K562 (cell line): ENCODE data around the gene YOD1. TPM values are rescaled to one million over a fixed set of nuclear protein-coding genes. Genes with fewer than 3 reads are reported as not detected.

ENCODE experiments used
- ATAC-seq: fragments of 200-7000 bp; cut with Tn5 transposase; 3 replicates; pipeline ENCODE4 v1.9.1; 2020; ENCODE audit warnings: moderate library complexity
- BruUV-seq: library from RNA; stranded (reverse); fragments of 400-500 nt; replicated peaks from 2 replicates; lab custom pipeline; 2021; lab: Mats Ljungman, UMichigan
- CTCF ChIA-PET: fragments of 300-600 bp; formaldehyde crosslinking; extraction: SDS; loops from one replicate; lab custom pipeline; 2021; ENCODE audit warnings: low intra/inter-chr PET ratio; lab: Yijun Ruan, JAX
- POLR2A ChIA-PET: fragments of 300-600, 350-650 bp; sonication (Branson Sonifier 250); formaldehyde crosslinking; extraction: SDS; loops from one replicate; lab custom pipeline; 2021; ENCODE audit warnings: antibody characterized with exemption, inconsistent platforms; lab: Yijun Ruan, JAX
- DNase-seq, 4 experiments: peaks; one replicate each; pipeline versions ENCODE4 v3.0.0 to v3.0.0-alpha.2; 2011 to 2018; ENCODE audit warnings: low spot score in 3 of 4, mixed read lengths in 3 of 4; ENCODE audit errors: extremely low read depth in 1 of 4
- FAIRE-seq: peaks from 2 replicates; lab custom pipeline; 2011; peaks lifted over from hg19 to GRCh38; lab: Jason Lieb, UNC
- H2AFZ ChIP-seq: 2 replicates; pipeline ENCODE4 v1.6.0; 2011; ENCODE audit warnings: low read depth, low read length, control low read depth, inconsistent platforms
- H3K27ac ChIP-seq: fragments of 200-600 bp; 3 replicates; pipeline ENCODE4 v1.8.0; 2011; ENCODE audit warnings: low read depth, mild to moderate bottlenecking, control low read depth, inconsistent platforms, low read length, moderate library complexity, mixed read lengths; ENCODE audit errors: extremely low read depth
- H3K27me3 ChIP-seq, 2 experiments: fragments of 300-600 bp in 1 of 2; 2 replicates in 1 of 2; 3 replicates in 1 of 2; pipeline versions ENCODE4 v1.6.0 to v1.8.0; 2011; ENCODE audit warnings: inconsistent platforms in 2 of 2, low read length in 2 of 2, mild to moderate bottlenecking in 1 of 2, mixed read lengths in 1 of 2, moderate library complexity in 1 of 2; ENCODE audit not compliant: control insufficient read depth in 2 of 2, insufficient read depth in 2 of 2
- H3K36me3 ChIP-seq: fragments of 300-600 bp; 3 replicates; pipeline ENCODE4 v1.8.0; 2011; ENCODE audit warnings: mild to moderate bottlenecking, low read length, inconsistent platforms; ENCODE audit not compliant: control insufficient read depth, insufficient read depth
- H3K4me1 ChIP-seq, 2 experiments: fragments of 200-600 bp in 1 of 2; replicated peaks in 1 of 2; 2 replicates in 1 of 2; 3 replicates in 1 of 2; pipeline versions ENCODE4 v1.5.1 to v1.8.0; 2011; ENCODE audit warnings: inconsistent platforms in 2 of 2, low read length in 2 of 2, mild to moderate bottlenecking in 1 of 2, mixed read lengths in 1 of 2, moderate library complexity in 1 of 2; ENCODE audit not compliant: control insufficient read depth in 2 of 2, insufficient read depth in 2 of 2
- H3K4me2 ChIP-seq: 2 replicates; pipeline ENCODE4 v1.6.1; 2011; ENCODE audit warnings: low read length, control low read depth, inconsistent platforms, mixed read lengths; ENCODE audit not compliant: insufficient read depth
- H3K4me3 ChIP-seq: fragments of 200-600 bp; sonication (generic), shearing (Covaris generic); 2 replicates; pipeline ENCODE4 v1.5.1; 2016; ENCODE audit warnings: control low read depth, inconsistent platforms
- H3K79me2 ChIP-seq: fragments of 200-600 bp; 3 replicates; pipeline ENCODE4 v1.8.0; 2011; ENCODE audit warnings: low read length, inconsistent platforms; ENCODE audit not compliant: control insufficient read depth, insufficient read depth
- H3K9ac ChIP-seq, 2 experiments: 2 replicates each; pipeline versions ENCODE4 v1.6.0 to v1.6.1; 2011; ENCODE audit warnings: low read depth in 2 of 2, low read length in 2 of 2, control low read depth in 1 of 2, inconsistent platforms in 1 of 2, mild to moderate bottlenecking in 1 of 2, mixed read lengths in 1 of 2; ENCODE audit not compliant: insufficient read depth in 1 of 2
- H3K9me1 ChIP-seq: one replicate; pipeline ENCODE4 v1.6.0; 2011; ENCODE audit warnings: inconsistent platforms, mild to moderate bottlenecking, low read length, moderate library complexity; ENCODE audit not compliant: control insufficient read depth, insufficient read depth
- H3K9me3 ChIP-seq: replicated peaks from 2 replicates; pipeline ENCODE4 v1.5.1; 2011; ENCODE audit warnings: low read depth, low read length, inconsistent platforms; ENCODE audit not compliant: control insufficient read depth, insufficient read depth
- H4K20me1 ChIP-seq: replicated peaks from 2 replicates; pipeline ENCODE4 v1.6.1; 2011; ENCODE audit warnings: low read length, inconsistent platforms, mixed read lengths; ENCODE audit not compliant: control insufficient read depth, insufficient read depth
- BRCA1 ChIP-seq, 2 experiments: fragments of 450-650 bp in 1 of 2; sonication (generic) in 1 of 2; formaldehyde crosslinking in 1 of 2; IDR thresholded peaks; 2 replicates each; pipeline versions ENCODE4 v1.5.0 to v1.6.1; 2017 to 2020; ENCODE audit warnings: mild to moderate bottlenecking in 1 of 2, missing genetic modification reagents in 1 of 2
- EGR1 ChIP-seq: fragments of 450-650 bp; conservative IDR thresholded peaks from 2 replicates; pipeline ENCODE4 v1.6.1; 2017; ENCODE audit warnings: mild to moderate bottlenecking
- MAZ ChIP-seq, 2 experiments: fragments of 450-650 bp in 1 of 2; sonication (generic) in 1 of 2; formaldehyde crosslinking; IDR thresholded peaks in 1 of 2; conservative IDR thresholded peaks in 1 of 2; 2 replicates each; pipeline versions ENCODE4 v1.4.0 to v1.5.0; 2020; ENCODE audit warnings: mild to moderate bottlenecking in 1 of 2, missing genetic modification reagents in 1 of 2
- ZKSCAN3 ChIP-seq: fragments of 250-450 bp; sonication (Bioruptor Pico); IDR thresholded peaks from 2 replicates; pipeline ENCODE4 v1.4.0; 2020
- ZNF146 ChIP-seq: IDR thresholded peaks from one replicate; pipeline ENCODE4 v1.6.1; 2018; ENCODE audit warnings: missing compliant biosample characterization; ENCODE audit not compliant: unreplicated experiment
- ZNF445 ChIP-seq: fragments of 250-450 bp; sonication (Bioruptor Pico); IDR thresholded peaks from 2 replicates; pipeline ENCODE4 v1.4.0; 2020; ENCODE audit warnings: low read depth, mild to moderate bottlenecking, moderate library complexity
- WGBS: fragments of 100-300 bp; shearing (Covaris generic); methylation state at CpG from one replicate; pipeline ENCODE4 v1.1.6; 2016; ENCODE audit warnings: low coverage, mixed read lengths; ENCODE audit not compliant: insufficient coverage; ENCODE audit errors: missing lambda C conversion rate; 5-methylcytosine and 5-hydroxymethylcytosine counted together
- in situ Hi-C: fragments of 300-500 bp; cut with MboI; formaldehyde crosslinking; loops from 4 replicates; pipeline ENCODE4 v1.15.0; 2018; ENCODE audit warnings: inconsistent platforms, mixed read lengths
- intact Hi-C: fragments of 100-400 bp; cut with micrococcal nuclease; formaldehyde crosslinking; loops from 2 replicates; pipeline ENCODE4 v1.14.2; 2022
- polyA plus RNA-seq, 8 experiments: library from polyadenylated mRNA; depleted of rRNA in 4 of 8; stranded (reverse) in 5 of 8; unstranded in 3 of 8; fragments of >200 nt; fragmentation: Nextera tagmentation in 2 of 8; fragmentation: Illumina TruSeq in 1 of 8; extraction: Ambion mirVana in 2 of 8; extraction: Trizol in 1 of 8; gene quantifications; 2 replicates each; pipeline versions ENCODE4 v1.2.1 to v1.2.3, GENCODE V29; 2011 to 2014; ENCODE audit warnings: inconsistent platforms in 1 of 8, missing spikeins in 1 of 8
- total RNA-seq, 7 experiments: library from RNA; depleted of rRNA in 6 of 7; stranded (reverse); fragments of >200 nt in 6 of 7; fragmentation: Illumina TruSeq in 2 of 7; extraction: Trizol in 2 of 7; gene quantifications; 2 replicates each; pipeline versions ENCODE4 v1.2.1 to v1.2.3, GENCODE V29; 2011 to 2021; ENCODE audit warnings: low replicate concordance in 1 of 7
- TF ChIP-seq, protein P1 (sequence below), 2 experiments: fragments of 450-650 bp in 1 of 2; sonication (generic) in 1 of 2; formaldehyde crosslinking; conservative IDR thresholded peaks; 2 replicates each; pipeline versions ENCODE4 v1.4.0 to v1.8.1; 2020 to 2022; ENCODE audit warnings: mild to moderate bottlenecking in 1 of 2, missing genetic modification reagents in 1 of 2

YOD1 gene
- total and polyA plus RNA-seq, 9 of the 15 experiments (the other 6 are each of a cell fraction or from before 2014, with no cell fraction given), result 18.2 to 78.1 (median 46.9) TPM

DNA sequence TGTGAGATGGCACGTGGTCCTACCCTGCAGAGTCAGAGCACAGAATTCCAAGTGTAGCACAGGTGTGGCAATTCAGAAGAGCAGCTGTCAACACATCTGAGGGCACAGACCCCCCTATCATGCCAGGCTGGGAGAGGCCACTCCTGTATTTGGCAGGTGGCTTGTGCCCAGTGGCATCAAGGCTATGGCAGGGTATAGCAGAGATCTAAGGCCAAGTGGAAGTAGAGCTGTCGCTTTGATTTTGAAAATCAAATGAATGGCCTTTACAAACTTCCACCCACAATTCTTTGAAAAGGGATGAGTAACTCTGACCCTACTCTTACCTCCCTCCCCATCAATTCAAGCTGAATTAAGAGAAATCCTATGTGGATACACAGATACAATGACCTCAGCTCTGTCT is 31.8 kb downstream of the YOD1 start:
- H3K36me3 ChIP-seq, result peaks cover 7% of the 10 kb centered on the region; the same call in 2 of the 3 replicates
- no peaks in the 10 kb centered on the region for H4K20me1 ChIP-seq
- H2AFZ ChIP-seq, result no peak overlapping the region
- DNase-seq (no peak), ATAC-seq (no peak), FAIRE-seq (no peak)
- no peak overlapping the region for H3K9ac ChIP-seq
- in situ Hi-C loops (no loop called here), intact Hi-C loops (no loop called here)
- peaks cover 1% of the 10 kb centered on the region; the same call in 1 of the 2 replicates for H3K9me3 ChIP-seq
- no TSS peak for BruUV-seq
- H3K9me1 ChIP-seq, result peaks cover 8% of the 10 kb centered on the region
- no peak overlapping the region; the same call in 1 of the 2 replicates for H3K4me2 ChIP-seq
- no peaks in the 10 kb centered on the region for H3K27me3 ChIP-seq
- H3K4me3 ChIP-seq, result no peak overlapping the region
- ChIA-PET CTCF (no interaction called here), POLR2A (interaction anchor here (3.0 to 5.6 kb wide), 3 partner anchors 8 to 14 kb away, joined by 11 to 52 read pairs (median 38); partner anchors contain the start of gene C1orf116)
- WGBS, result 88% methylated on average over 2 of the region's 2 CpGs
- peaks cover 5% of the 10 kb centered on the region; the same call in 1 of the 3 replicates for H3K79me2 ChIP-seq
- no peak overlapping the region for H3K27ac ChIP-seq
- H3K4me1 ChIP-seq, result peaks cover 69 to 88% of the 10 kb centered on the region in 2 experiments
- TF ChIP-seq ZKSCAN3 (no peak), MAZ (CRISPR knock-in tag; conservative IDR thresholded peaks at IDR 0.05 in 1 of 2, IDR thresholded peaks at IDR 0.05 in 1 of 2) (no peak), ZNF146 (no peak), EGR1 (peak; percentile 33; the same call in 1 of the 2 replicates)

DNA sequence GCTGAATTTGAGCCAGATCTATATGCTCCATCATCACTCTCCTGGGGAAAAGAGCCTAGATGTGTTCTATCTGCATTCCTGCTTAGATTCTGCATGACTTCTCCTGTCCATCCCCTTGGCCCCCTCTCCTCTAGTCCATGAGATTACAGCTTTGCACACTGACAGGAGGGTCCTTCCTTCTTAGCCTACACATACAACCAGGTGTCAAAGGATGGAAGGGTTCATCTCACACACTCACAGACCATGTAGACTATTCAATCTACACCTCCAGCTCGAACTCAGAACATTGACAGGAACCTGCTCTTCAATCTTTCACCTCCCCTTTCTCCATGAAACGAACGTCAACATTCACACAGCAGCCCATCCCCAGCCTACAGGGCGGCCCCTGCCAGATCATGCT is 32.3 kb downstream of the YOD1 start:
- FAIRE-seq, result no peak

More for the DNA sequence above, 32.3 kb downstream of the YOD1 start:
- in situ Hi-C loops, result no loop called here
- CTCF ChIA-PET, result no interaction called here
- H3K4me1 ChIP-seq, result peaks cover 66 to 83% of the 10 kb centered on the region in 2 experiments
- no peak for TF ChIP-seq ZNF445 (CRISPR knock-in tag)
- TF ChIP-seq, protein P1, sequence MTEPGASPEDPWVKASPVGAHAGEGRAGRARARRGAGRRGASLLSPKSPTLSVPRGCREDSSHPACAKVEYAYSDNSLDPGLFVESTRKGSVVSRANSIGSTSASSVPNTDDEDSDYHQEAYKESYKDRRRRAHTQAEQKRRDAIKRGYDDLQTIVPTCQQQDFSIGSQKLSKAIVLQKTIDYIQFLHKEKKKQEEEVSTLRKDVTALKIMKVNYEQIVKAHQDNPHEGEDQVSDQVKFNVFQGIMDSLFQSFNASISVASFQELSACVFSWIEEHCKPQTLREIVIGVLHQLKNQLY (CRISPR knock-in tag; conservative IDR thresholded peaks at IDR 0.05), result 0 out of 4 replicates have a peak, but pooled peaks of 1 of the 2 experiments have one; percentile 58
- TF ChIP-seq BRCA1 (IDR thresholded peaks at IDR 0.05), result no peak
- TF ChIP-seq BRCA1 (CRISPR knock-in tag; IDR thresholded peaks at IDR 0.05), result peak; percentile 51; the same call in 1 of the 2 replicates
- no peaks in the 10 kb centered on the region for H3K27me3 ChIP-seq
- no peak overlapping the region for H3K27ac ChIP-seq
- H3K79me2 ChIP-seq, result peaks cover 5% of the 10 kb centered on the region; the same call in 1 of the 3 replicates
- H3K4me3 ChIP-seq, result no peak overlapping the region
- no TSS peak for BruUV-seq
- peaks cover 8% of the 10 kb centered on the region for H3K9me1 ChIP-seq
- peaks cover 3% of the 10 kb centered on the region; the same call in 1 of the 2 replicates for H3K9me3 ChIP-seq
- H3K4me2 ChIP-seq, result no peak overlapping the region
- 84% methylated on average over 4 of the region's 4 CpGs for WGBS
- H4K20me1 ChIP-seq, result no peaks in the 10 kb centered on the region
- H2AFZ ChIP-seq, result no peak overlapping the region
- ATAC-seq (no peak), DNase-seq (no peak)
- intact Hi-C loops, result no loop called here
- no peak overlapping the region for H3K9ac ChIP-seq
- POLR2A ChIA-PET, result interaction anchor here (1.2 to 5.6 kb wide), 4 partner anchors 8 to 14 kb away, joined by 3 to 52 read pairs (median 24); partner anchors contain the start of gene C1orf116
- H3K36me3 ChIP-seq, result peaks cover 7% of the 10 kb centered on the region; the same call in 2 of the 3 replicates
